Subcutaneous adipose tissue (tissue), 4 donors: ENCODE data around the gene SLC12A7. TPM values are rescaled to one million over a fixed set of nuclear protein-coding genes. Genes with fewer than 3 reads are reported as not detected.

Experiments
- CTCF ChIP-seq: fragments of 450-650 bp; IDR thresholded peaks from one replicate; pipeline ENCODE4 v1.5.1; 2016; ENCODE audit warnings: low read depth, mild to moderate bottlenecking, control low read depth, antibody characterized with exemption, moderate library complexity
- total RNA-seq, 4 donors: library from RNA; depleted of rRNA; stranded (reverse); fragments of >200 nt; gene quantifications; one replicate each; pipeline ENCODE4 v1.1.0, GENCODE V29; 2016

The SLC12A7 gene
- total RNA-seq, 4 donors from 2014 or later: 12.9 to 34.3 (median 20.7) TPM

- no peak for TF ChIP-seq CTCF
Measured at GRCh38 chr5:1144638-1145396, 33.0 kb upstream of the SLC12A7 start.

- TF ChIP-seq CTCF: no peak
Measured at GRCh38 chr5:1144089-1144488, 32.2 kb upstream of the SLC12A7 start.

- TF ChIP-seq CTCF: no peak
Measured at GRCh38 chr5:1143670-1143951, 31.7 kb upstream of the SLC12A7 start.

- TF ChIP-seq CTCF: no peak
Measured at GRCh38 chr5:1142886-1143669, 31.2 kb upstream of the SLC12A7 start.

GRCh38 chr5:1141834-1142233 lies 30.0 kb upstream of the SLC12A7 start:
- no peak for TF ChIP-seq CTCF

GRCh38 chr5:1140818-1141189 lies 28.9 kb upstream of the SLC12A7 start:
- TF ChIP-seq CTCF: no peak

GRCh38 chr5:1140171-1140817 lies 28.4 kb upstream of the SLC12A7 start:
- TF ChIP-seq CTCF: no peak
